ENCODE data around the gene LYRM4. TPM values are rescaled to one million over a fixed set of nuclear protein-coding genes. Genes with fewer than 3 reads are reported as not detected.
A peak's percentile ranks its signal among the peaks of the same experiment; 100 is the strongest.

The LYRM4 gene
- total RNA-seq, 1 donor from 2014 or later, result 8.3 TPM

DNA sequence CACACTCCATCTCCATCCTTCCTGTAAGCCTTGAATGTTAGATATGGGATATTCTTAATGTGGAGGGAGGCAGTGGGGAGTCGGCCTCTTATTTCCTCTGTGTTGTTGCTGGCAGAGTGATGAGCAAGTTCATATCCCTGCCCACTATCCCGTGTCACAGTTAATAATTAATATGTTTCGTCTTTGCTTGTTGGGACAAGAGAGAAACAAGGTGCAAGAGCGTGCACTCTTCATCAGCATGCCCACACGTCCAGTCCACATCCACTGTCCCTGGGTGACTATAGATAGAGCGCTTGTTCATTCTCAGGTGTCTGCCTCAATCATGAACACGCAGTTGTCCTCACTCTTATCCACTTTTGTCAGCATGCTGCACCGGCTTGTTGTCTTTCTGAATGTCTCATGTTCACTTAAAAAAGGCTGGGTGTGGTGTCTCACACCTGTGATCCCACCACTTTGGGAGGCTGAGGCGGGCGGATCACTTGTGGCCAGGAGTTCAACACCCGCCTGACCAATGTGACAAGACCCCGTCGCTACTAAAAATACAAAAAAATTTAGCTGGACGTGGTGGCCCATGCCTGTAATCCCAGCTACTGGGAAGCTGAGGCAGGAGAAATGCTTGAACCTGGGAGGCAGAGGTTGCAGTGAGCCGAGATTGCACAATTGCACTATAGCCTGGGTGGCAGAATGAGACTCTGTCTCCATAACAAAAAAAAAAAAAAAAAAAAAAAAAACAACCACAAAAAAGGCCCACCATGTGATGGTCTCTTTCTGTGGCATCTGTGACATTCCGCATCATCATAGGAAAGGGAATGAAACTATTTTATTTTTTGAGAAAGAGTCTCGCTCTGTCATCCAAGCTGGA is 141.4 kb downstream of the LYRM4 start:
- DNase-seq, result no peak

DNA sequence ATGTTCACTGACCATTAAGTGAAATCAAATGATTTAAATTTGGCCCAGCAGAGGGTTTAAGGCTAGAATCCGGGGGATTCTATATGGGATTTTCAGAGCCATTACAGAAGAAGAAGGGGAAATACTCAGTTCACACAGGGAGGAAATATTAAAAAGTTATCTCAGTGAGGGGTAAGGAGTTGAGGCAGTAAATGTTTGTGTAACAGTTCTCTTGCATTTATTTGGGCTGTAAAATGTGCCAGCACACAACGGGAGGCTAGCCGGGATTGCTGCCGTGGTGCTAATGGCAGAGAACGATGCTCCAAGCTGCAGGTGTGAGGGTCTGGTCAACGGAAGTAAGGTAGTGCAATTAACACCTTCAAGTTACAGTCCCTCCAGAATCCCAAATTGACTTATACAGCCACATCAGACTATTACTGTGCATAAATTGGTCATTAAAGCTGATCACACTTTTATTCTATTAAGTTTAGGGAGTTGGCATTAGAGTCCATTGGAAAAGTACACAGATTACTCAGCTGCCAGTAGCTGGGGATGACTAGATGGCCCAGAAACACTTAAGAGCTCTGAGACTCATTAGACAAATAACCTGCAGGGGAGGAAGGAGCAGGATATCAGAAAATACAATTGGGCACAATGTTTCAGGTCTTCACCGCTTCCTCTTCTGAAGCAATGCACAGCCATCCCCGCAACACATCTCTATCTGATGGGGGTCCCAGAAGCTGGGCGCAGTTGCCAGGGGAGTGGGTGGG is 144.3 kb downstream of the LYRM4 start:
- DNase-seq, result no peak

DNA sequence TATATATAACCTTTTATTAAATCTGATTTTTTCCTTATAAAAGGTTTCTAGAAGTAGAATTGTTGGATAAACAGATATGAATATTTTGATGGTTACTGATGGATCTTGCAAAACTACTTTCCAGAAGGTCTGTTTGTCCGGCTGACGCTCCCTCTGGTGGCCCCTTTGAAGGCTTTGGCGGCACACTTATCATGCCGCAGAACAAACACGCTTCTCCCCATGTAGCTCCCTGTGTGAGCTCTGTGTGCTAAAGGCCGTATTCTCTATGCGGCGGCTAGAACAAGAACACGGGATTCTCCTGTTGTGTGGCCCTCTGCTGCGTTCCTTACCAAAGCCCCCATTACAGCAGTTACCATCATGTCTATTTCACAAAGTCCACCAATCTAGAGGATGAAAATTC is 145.6 kb downstream of the LYRM4 start:
- no peak for DNase-seq

DNA sequence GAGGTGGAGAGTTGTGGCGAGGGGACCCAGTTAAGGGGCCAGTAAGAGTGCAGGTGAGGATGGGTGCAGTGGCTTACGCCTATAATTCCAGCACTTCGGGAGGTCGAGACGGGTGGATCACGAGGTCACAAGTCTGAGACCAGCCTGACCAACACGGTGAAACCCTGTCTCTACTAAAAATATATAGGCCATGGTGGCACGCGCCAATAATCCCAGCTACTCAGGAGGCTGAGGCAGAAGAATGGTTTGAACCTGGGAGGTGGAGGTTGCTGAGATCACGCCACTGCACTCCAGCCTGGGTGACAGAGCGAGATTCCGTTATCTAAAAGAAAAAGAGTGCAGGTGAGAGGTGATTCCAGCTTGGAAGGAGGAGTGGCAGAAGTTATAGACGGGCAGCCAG is 147.7 kb downstream of the LYRM4 start:
- no peak for DNase-seq

DNA sequence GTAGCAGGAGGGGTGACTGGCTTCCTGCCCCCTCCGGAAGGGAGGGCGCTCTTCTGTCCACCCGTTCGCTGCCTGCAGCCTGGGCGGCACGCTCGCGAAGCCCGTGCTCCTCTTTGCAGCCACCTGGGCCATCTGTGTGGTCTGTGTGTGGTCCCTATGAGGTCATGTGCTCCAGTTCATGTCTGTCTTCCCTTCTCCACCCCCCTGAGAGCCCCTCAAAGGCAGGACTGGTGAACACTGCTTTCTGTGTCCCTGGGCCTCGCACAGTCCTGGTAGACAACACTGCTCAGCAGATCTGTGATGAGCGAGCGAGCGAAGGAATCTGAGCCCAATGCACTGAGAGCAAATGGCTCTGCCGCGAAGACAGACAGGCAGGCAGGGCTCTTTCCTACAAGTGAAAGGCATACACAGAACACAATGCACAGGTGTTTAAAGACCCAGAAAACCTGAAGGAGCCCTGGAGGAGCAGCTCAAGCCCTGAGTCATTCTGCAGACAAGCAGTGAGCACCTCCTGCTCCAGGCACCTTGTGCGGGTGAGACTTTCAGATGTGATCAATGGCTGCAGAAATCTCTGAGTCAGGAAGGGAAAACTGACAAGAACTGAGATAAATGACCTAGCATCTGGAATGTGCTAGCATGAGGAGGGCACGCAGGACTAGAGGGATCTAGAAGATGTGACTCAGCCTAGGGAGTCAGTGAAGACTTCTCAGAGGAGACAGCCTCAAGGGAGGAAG is 148.5 kb downstream of the LYRM4 start:
- DNase-seq, result peak; percentile 32

DNA sequence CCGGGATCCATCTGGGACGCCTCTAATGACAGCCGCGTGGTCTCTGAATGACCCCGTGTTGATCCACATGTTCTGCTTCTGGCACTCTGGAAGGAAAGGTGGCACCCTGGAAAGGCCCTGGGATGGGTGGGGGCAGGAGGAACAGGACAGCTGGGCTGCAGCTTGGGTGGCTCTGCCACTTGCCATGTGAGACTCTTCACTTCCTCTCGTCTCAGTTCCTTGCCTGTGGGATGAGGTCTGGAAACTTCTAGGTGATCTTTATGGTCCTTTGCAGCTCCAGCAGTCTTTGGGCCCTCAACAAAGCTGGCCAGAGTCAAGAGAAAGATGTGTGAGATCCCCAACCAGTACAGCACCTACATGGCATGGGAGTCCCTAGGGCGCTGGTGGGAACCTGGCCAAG is 149.1 kb downstream of the LYRM4 start:
- peak; percentile 10 for DNase-seq

DNA sequence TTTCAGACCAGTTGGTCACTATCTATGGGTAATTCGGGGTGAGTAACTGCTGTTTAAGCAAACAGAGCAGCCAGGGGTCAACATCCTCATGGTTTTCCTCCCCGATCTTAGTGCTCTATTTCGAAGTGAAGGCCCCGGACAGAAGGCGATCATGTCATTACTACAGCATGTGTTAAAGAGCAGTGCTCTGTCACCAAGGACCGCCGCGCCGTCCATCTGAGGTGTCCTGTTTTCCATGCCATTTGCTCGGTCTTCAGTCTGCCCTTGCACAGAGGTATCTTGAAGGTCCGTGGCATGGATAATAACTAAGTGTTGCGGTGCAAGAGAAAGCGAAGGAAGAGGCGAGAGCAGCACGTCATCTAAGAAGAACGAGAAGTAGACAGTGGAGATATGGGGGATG is 150.5 kb downstream of the LYRM4 start:
- no peak for DNase-seq

DNA sequence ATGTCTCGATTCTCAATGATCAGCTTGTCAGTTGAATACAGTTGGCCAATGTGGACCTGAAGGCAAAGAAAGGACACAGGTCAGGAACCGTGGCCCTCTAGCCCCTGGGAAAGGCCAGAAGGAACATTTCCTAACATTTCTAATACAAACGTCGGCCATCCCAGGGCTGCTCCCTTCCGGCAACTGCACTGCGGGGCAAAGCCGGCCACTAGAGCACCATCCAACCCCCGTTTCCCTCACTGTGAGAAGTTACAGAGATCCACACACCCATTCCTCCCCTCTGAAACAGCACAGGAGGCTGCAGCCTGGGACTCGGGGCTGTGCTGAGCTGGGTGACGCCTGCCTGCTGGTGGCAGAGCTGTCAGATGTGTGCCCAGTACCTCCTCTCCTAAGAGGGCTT is 151.3 kb downstream of the LYRM4 start:
- no peak for DNase-seq

DNA sequence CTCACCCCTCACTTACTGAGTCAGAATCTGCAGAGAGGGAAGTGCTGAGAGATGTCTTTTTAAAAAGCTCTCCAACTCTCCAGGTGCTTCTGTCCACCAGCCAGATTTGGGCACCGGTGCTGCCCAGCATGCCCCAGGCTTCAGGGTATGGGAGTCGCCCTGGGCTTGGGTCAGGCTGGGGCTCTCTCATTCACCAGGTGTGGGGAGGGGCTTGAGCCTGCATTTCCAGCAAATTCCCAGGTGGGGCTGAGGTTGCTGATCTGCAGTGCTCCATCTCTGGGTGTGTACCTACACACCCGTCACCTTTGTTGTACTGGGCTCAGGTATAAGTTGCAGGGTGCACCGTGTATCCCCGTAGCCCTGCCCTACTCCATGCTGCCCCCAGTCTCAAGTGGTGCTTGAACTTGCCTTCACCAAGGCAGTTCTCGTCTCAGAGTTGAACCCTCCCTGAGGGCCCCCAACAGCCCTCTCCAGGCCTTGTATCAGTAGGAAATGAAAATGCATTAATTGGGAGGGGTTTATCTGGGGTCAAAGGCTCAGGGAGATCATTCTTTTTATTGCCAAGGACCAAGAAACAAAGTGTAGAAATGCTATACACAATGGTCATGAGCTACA is 152.1 kb downstream of the LYRM4 start:
- DNase-seq, result no peak

DNA sequence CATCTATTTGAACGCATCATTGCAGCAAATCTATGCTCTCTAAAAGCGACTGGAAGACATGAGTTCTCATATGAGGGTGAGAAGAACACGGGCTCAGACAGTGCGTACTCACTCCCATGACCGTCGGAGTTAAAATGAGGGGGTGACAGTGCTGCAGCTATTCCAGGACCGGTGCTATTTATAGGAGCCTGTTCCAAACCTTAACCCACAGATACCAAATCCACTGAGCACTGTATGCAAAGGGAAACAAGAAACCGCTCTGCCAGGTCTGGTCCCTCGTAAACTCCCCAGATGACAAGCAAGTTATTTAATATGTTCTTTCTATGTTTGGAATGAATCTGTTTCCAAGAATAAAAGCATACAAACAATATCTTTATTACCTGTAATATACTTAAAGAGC is 152.7 kb downstream of the LYRM4 start:
- DNase-seq, result peak; percentile 13

DNA sequence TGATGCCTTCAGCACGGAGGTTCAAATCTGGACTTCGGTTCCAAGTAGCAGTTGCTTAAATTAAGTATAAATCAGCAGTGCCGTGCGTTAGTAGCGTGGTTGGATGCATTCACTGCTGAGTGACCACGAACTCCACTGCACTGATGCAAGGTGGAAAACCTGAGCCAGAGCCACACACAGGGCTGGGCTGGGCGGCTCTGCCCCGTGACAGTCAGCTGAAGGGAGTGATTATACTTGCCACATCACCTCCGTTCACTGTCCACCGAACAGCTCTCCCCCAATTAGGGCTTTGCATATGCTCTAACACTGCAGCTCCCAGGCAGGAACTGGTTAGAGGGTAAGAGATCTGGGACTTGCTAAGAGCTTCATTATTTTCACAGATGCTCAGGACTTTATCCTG is 153.4 kb downstream of the LYRM4 start:
- DNase-seq, result no peak

DNA sequence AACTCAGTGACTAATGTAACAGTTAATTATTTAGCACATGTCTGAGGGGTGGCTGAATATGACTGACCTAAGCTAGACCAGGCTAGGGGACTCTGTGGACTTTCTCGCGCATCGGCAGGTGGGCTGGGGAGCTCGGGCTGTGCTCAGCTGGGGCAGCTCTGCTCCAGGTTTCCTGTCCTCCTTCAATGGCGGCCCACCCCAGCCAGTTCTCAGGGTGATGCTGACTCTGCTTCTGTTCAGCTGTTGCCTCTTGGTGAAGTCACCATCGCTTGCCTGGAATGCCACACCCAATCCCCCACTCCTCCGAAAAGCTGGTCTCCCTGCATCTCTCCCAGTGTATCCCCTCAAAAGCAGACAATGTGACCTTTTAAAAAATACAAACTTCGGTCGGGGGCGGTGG is 155.6 kb downstream of the LYRM4 start:
- DNase-seq, result no peak

DNA sequence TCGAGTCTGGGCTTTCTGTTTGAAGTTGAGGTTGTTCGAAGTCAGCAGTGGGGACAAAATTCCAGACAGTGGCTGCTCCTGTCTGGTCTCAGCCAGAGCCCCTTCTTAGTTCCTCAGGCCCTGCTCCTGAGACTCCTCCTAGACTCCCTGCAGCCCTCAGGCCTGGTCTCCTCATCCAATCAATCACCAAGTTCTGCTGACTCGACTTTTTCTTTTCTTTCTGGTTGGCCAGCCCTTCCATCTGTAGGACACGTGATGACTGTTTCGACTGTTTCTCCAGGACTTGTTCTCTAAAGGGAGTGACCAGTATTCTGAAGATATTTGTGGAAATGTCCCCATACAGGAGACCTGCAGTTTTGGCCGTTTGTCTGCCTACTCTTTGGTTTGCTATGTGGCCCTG is 156.1 kb downstream of the LYRM4 start:
- no peak for DNase-seq

DNA sequence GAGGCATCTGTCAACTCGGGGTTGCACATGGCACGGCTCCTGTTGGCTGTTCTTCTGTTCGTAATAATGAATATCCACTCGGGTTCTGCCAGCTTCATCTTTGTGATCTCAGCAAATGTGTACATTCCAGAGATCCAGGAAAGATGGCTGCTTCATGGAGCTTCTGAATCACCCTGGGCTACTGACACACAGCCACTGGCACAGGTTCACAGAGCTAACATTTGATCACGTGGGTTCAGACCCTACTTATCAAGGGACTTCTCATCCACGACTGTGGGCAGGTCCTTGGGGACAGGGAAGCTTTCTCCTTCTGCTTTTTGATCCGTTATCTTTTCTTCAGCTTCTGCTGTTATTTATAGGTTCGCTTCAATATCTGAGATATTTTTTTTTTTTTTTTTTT is 157.5 kb downstream of the LYRM4 start:
- no peak for DNase-seq

DNA sequence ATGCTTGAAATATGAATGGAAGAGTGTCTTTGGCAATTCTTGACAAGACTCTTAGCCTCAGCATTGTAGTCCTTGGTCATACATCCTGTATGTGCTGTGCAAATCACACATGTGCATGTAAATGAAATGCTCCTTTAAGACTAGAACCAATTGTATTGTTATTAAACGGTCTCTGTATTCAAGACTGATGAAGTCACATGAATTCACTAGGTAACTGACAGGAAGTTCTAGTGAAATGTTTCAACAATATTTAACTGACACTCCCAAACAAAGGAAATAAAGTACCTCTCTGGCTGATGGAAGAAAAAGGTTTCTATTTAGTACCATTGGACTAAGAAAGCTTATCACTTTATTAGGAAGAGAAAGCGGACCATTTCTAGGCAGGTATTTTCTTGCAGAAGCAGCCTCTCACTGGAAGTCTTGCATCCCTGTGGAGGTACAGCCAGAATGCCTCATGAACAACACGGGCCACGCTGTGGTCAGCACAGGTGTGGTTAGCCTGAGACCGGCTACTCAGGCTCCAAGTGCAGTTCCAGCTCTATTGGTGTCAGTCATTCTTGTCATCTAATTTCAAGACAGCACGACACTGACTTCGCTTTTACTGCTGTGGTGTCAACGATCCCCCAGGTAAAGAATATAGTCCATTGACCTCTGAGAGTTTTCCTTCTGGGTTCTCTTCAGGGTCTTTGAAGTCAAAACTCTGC is 158.3 kb downstream of the LYRM4 start:
- DNase-seq, result no peak

DNA sequence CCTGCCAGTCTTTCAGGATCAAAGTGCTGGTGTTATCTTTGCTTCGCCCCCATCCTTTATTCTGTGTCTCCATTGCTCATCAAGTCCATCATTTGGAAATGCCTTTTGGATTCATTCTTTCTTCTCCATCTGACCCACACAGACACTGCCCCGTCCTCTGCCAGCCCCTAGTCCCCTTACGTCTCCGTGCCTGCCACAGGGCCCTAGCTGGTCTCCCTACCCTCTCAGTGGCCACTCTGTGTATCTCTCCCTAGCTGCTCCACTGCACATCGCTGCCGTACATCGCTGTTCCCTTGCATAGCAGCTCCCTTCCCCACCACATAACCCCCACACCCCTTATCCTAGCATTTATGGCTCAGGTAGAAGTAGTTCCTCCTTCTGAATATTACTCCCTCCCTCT is 159.9 kb downstream of the LYRM4 start:
- no peak for DNase-seq

DNA sequence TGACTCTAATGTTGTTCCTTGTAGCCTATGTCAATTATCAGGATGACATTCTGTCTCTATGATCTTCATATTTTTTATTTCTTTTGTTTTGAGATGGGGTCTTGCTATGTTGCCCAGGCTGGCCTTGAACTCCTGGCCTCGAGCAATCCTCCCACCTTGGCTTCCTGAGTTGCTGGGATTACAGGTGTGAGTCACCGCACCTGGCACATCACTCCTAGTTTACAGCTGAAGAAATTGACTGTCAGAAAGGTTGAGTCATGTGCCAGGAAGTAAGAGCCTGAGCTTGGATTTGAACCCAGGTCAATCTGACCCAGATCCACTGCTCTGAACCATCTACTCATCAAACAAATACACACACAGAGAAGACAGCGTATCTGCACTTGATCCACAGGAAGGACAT is 161.2 kb downstream of the LYRM4 start:
- no peak for DNase-seq

DNA sequence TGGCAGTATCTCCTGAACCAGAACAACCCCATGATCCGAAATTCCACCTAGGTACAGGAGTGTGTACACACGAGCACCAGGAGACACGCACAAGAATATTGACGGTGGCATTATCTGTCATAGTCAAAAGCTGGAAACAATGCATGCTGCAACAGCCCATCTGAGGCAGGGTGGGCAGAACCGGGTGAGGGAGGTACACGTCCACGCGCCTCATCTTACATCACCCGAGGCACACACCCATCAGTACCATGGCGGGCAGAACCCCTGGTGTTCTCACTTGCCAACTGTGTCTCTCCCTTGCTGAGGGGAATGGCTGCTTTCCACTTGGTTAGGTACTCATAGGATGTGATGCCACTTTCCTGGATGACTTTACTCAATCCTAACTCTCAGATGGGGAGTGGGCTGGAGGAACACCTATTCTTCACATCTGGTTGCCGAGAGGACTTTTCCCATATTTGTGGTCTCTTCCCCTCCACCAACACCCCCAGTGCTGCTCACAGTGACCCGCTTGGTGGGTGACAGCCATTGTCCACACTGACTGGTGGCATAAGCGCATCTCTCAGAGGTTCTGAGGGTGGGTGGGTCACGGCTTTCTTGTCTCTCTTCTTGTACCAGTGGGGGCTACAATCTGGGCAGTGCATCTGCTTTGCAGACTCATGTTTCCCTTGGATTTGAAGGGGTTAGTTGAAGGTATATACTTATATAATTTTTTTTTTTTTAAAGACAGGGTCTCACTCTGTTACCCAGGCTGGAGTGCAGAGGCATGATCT is 162.1 kb downstream of the LYRM4 start:
- DNase-seq, result no peak

DNA sequence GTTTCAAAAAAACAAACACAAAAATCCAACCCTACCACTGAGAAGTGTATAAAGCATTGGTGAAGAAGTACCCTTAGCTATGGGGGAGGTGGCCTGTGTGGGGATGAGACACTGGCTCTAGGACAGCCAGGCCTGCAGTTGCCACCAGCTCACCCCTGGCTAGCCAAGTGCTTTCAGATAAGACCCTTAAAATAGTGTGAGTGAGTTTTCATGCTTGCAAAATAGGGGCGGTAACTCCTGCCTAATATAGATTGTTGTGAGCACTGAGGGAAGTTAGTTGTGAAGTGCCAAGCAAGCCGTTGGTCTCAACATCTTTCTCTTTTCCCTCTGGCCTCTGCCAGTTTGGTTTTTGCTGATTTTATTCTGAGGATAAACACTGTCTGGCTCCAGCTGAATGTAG is 164.3 kb downstream of the LYRM4 start:
- no peak for DNase-seq

DNA sequence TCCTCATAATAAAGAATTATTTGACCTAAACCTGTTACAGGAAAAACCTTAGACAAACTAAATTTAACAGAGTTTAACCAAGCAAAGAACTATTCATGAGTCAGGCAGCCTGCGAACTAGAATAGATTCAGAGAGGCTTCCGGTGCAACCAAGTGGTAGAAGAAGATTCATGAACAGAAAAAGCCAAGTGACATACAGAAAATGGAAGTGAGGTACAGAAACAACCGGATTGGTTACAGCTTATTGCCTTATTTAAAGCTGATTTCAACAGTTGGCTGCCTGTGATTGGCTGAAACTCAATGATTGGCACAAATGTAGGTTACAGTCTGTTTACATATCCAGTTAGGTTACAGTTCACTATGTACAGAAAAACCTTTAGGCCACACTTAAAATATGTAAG is 165.5 kb downstream of the LYRM4 start:
- no peak for DNase-seq

DNA sequence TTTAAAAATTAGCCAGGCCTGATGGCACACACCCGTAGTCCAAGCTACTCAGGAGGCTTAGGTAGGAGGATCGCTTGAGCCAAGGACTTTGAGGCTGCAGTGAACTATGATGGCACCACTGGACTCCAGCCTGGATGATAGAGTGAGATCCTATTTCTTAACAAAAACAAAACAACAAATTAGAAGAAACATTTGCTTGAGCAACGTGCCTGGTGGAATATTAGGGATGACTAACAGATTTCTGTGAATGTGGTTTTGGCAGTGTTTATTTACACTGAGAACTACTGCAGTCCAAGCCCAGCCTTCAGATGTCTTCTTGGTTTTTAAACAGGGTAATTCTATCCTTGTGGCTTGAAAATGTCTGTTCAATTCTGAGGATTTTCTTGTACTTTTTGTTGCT is 166.4 kb downstream of the LYRM4 start:
- peak; percentile 31 for DNase-seq

Measured in tongue (tissue), 2 donors.